GM21786 (cell line): ENCODE measurements around the gene SLC5A6.
"Not testable (repeated sequence)": the region's sequence is repeated elsewhere in the genome, so short reads cannot be mapped to it uniquely, and the experiment has no call there.

Experiments
- ATAC-seq: cut with Tn5 transposase; IDR thresholded peaks from one replicate; pipeline ENCODE4 v1.9.1; 2021; ENCODE audit not compliant: unreplicated experiment

The SLC5A6 gene

GRCh38 chr2:27177441-27178351 is 34.4 kb downstream of the SLC5A6 start:
- ATAC-seq, result no peak

- not testable (repeated sequence) for ATAC-seq
Measured at GRCh38 chr2:27175781-27176180, 36.3 kb downstream of the SLC5A6 start.

- no peak for ATAC-seq
Measured at GRCh38 chr2:27175330-27175729, 36.7 kb downstream of the SLC5A6 start.

GRCh38 chr2:27174638-27175037 is 37.4 kb downstream of the SLC5A6 start:
- no peak for ATAC-seq

GRCh38 chr2:27171351-27171848 is 40.7 kb downstream of the SLC5A6 start:
- ATAC-seq, result no peak

- ATAC-seq, result no peak
Measured at GRCh38 chr2:27170581-27171337, 41.3 kb downstream of the SLC5A6 start.

GRCh38 chr2:27164960-27165763 is 46.9 kb downstream of the SLC5A6 start:
- ATAC-seq, result no peak

- ATAC-seq, result no peak
Measured at GRCh38 chr2:27162151-27163121, 49.6 kb downstream of the SLC5A6 start.

GRCh38 chr2:27160191-27160590 is 51.9 kb downstream of the SLC5A6 start:
- no peak for ATAC-seq

- ATAC-seq, result no peak
Measured at GRCh38 chr2:27159271-27159670, 52.8 kb downstream of the SLC5A6 start.

- no peak for ATAC-seq
Measured at GRCh38 chr2:27158468-27158867, 53.6 kb downstream of the SLC5A6 start.

GRCh38 chr2:27155069-27155520 is 57.0 kb downstream of the SLC5A6 start:
- ATAC-seq, result no peak

GRCh38 chr2:27154488-27154887 is 57.6 kb downstream of the SLC5A6 start:
- no peak for ATAC-seq

GRCh38 chr2:27152796-27153464 is 59.1 kb downstream of the SLC5A6 start:
- no peak for ATAC-seq

- ATAC-seq, result no peak
Measured at GRCh38 chr2:27152102-27152795, 59.8 kb downstream of the SLC5A6 start.

GRCh38 chr2:27150639-27151230 is 61.3 kb downstream of the SLC5A6 start:
- no peak for ATAC-seq
